ENCODE data around the gene POLD3. TPM values are rescaled to one million over a fixed set of nuclear protein-coding genes. Genes with fewer than 3 reads are reported as not detected.

POLD3 gene
- total and polyA plus RNA-seq, 10 of the 15 experiments (the other 5 are each of a cell fraction or from before 2014, with no cell fraction given) = 23.8 to 63.7 (median 38.7) TPM

DNA sequence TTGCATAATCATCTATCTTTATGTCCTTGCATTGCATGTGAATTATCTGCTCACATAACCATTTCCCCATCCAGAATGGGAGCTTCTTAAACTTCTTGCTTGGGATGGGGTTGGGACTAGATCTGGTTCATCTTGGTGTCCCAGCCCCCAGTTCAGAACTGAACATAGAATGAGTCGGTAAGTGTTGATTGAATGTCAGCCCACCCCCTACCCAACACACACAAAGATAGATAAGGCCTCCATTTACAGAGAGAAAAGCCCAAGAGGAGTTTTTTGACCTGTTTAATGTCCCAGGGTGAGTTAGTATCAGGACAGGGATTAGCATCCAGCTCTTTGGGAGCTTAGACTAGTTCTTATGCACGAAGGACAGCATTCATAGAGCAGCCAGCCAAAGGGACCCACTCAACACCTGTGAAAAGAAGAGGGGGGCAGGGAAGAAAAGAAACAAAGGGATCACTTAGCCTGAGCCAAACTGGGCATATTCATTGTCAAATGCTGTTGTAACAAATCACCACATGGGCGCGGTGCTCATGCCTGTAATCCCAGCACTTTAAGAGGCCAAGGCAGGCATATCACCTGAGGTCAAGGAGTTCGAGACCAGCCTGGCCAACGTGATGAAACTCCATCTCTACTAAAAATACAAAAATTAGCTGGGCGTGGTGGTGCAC lies 81.4 kb downstream of the POLD3 start:
- no peaks in the 10 kb centered on the region; the same call in 1 of the 2 replicates for H4K20me1 ChIP-seq (ENCODE audit: control insufficient read depth, insufficient read depth)
- SMC1A ChIA-PET (ENCODE audit: uncharacterized antibody, unreplicated experiment) = no interaction called here
- WGBS (ENCODE audit: insufficient coverage, insufficient replicate concordance, low lambda C conversion rate, missing lambda C conversion rate) = 68% methylated on average over 6 of the region's 7 CpGs
- FAIRE-seq (no peak), DNase-seq (ENCODE audit: low read depth, low spot score) (no peak), ATAC-seq (no peak)
- H3K4me2 ChIP-seq (ENCODE audit: control insufficient read depth, insufficient read depth) = no peak overlapping the region
- no peak overlapping the region for H2AFZ ChIP-seq (ENCODE audit: control insufficient read depth, low read depth, low read length)
- no peaks in the 10 kb centered on the region for H3K27me3 ChIP-seq (replicated peaks in 1 of 2; ENCODE audit: control insufficient read depth in 2 of 2, insufficient read depth in 2 of 2, low read length in 1 of 2)
- no peaks in the 10 kb centered on the region for H3K9me3 ChIP-seq (replicated peaks; ENCODE audit: control insufficient read depth, insufficient read depth, low read length)
- no peak overlapping the region for H3K27ac ChIP-seq (ENCODE audit: control insufficient read depth, insufficient read depth)
- no TSS peak for BruUV-seq (replicated peaks)
- RAD21 ChIA-PET (ENCODE audit: unreplicated experiment) = no interaction called here
- in situ Hi-C loops (cut with MboI) = no loop called here
- no peak overlapping the region for H3K4me3 ChIP-seq
- H3K9ac ChIP-seq (ENCODE audit: control insufficient read depth, insufficient read depth, low read length) = no peak overlapping the region
- intact Hi-C loops (cut with micrococcal nuclease; ENCODE audit: unreplicated experiment) = no loop called here
- H3K36me3 ChIP-seq (ENCODE audit: control insufficient read depth in 2 of 2, insufficient read depth in 2 of 2, low read length in 1 of 2) = no peaks in the 10 kb centered on the region
- POLR2A ChIA-PET = interaction anchor here (0.6 kb wide), 1 partner anchor 180 kb away, joined by 3 read pairs; the partner anchor contains the start of gene LIPT2
- CTCF ChIA-PET = no interaction called here
- no peaks in the 10 kb centered on the region for H3K79me2 ChIP-seq (ENCODE audit: control insufficient read depth, insufficient read depth, low read length)
- no peaks in the 10 kb centered on the region for H3K4me1 ChIP-seq (ENCODE audit: control insufficient read depth, insufficient read depth, low read length)
- TF ChIP-seq STAT3 (IDR thresholded peaks at IDR 0.05; ENCODE audit: low read depth, low read length) (no peak), WRNIP1 (IDR thresholded peaks at IDR 0.05; ENCODE audit: borderline replicate concordance, low read depth, low read length) (no peak), BMI1 (IDR thresholded peaks at IDR 0.05; ENCODE audit: borderline replicate concordance) (no peak), EP300 (IDR thresholded peaks at IDR 0.05; ENCODE audit: borderline replicate concordance in 1 of 2, control insufficient read depth in 1 of 2, low read depth in 2 of 2, low read length in 2 of 2) (no peak), EGR1 (IDR thresholded peaks at IDR 0.05; ENCODE audit: borderline replicate concordance in 1 of 2, low read depth in 2 of 2, low read length in 2 of 2) (no peak), SUPT20H (IDR thresholded peaks at IDR 0.05; ENCODE audit: borderline replicate concordance, control insufficient read depth, low read depth, low read length) (no peak), KLF5 (IDR thresholded peaks at IDR 0.05; ENCODE audit: partially characterized antibody) (no peak), CHD1 (IDR thresholded peaks at IDR 0.05; ENCODE audit: low read depth, low read length) (no peak), KDM1A (IDR thresholded peaks at IDR 0.05; ENCODE audit: borderline replicate concordance) (no peak), EZH2 (IDR thresholded peaks at IDR 0.05; ENCODE audit: borderline replicate concordance, control insufficient read depth, low read depth, low read length) (no peak), TCF7 (IDR thresholded peaks at IDR 0.05; ENCODE audit: borderline replicate concordance) (no peak), EED (IDR thresholded peaks at IDR 0.05; ENCODE audit: low read depth) (no peak), POU2F2 (IDR thresholded peaks at IDR 0.05; ENCODE audit: borderline replicate concordance, low read depth, low read length) (no peak), STAT1 (conservative IDR thresholded peaks at IDR 0.05) (no peak)
- TF ChIP-seq, protein P1, sequence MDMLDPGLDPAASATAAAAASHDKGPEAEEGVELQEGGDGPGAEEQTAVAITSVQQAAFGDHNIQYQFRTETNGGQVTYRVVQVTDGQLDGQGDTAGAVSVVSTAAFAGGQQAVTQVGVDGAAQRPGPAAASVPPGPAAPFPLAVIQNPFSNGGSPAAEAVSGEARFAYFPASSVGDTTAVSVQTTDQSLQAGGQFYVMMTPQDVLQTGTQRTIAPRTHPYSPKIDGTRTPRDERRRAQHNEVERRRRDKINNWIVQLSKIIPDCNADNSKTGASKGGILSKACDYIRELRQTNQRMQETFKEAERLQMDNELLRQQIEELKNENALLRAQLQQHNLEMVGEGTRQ (IDR thresholded peaks at IDR 0.05; ENCODE audit: borderline replicate concordance, low read depth, low read length) = no peak
- TF ChIP-seq, protein P2, sequence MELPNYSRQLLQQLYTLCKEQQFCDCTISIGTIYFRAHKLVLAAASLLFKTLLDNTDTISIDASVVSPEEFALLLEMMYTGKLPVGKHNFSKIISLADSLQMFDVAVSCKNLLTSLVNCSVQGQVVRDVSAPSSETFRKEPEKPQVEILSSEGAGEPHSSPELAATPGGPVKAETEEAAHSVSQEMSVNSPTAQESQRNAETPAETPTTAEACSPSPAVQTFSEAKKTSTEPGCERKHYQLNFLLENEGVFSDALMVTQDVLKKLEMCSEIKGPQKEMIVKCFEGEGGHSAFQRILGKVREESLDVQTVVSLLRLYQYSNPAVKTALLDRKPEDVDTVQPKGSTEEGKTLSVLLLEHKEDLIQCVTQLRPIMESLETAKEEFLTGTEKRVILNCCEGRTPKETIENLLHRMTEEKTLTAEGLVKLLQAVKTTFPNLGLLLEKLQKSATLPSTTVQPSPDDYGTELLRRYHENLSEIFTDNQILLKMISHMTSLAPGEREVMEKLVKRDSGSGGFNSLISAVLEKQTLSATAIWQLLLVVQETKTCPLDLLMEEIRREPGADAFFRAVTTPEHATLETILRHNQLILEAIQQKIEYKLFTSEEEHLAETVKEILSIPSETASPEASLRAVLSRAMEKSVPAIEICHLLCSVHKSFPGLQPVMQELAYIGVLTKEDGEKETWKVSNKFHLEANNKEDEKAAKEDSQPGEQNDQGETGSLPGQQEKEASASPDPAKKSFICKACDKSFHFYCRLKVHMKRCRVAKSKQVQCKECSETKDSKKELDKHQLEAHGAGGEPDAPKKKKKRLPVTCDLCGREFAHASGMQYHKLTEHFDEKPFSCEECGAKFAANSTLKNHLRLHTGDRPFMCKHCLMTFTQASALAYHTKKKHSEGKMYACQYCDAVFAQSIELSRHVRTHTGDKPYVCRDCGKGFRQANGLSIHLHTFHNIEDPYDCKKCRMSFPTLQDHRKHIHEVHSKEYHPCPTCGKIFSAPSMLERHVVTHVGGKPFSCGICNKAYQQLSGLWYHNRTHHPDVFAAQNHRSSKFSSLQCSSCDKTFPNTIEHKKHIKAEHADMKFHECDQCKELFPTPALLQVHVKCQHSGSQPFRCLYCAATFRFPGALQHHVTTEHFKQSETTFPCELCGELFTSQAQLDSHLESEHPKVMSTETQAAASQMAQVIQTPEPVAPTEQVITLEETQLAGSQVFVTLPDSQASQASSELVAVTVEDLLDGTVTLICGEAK (IDR thresholded peaks at IDR 0.05; ENCODE audit: borderline replicate concordance) = no peak
- TF ChIP-seq, protein P3, sequence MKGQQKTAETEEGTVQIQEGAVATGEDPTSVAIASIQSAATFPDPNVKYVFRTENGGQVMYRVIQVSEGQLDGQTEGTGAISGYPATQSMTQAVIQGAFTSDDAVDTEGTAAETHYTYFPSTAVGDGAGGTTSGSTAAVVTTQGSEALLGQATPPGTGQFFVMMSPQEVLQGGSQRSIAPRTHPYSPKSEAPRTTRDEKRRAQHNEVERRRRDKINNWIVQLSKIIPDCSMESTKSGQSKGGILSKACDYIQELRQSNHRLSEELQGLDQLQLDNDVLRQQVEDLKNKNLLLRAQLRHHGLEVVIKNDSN (IDR thresholded peaks at IDR 0.05; ENCODE audit: borderline replicate concordance, extremely low read length, insufficient read depth, low read depth, low read length) = no peak
